Measurements from ENCODE around the gene ADARB2.

DNA sequence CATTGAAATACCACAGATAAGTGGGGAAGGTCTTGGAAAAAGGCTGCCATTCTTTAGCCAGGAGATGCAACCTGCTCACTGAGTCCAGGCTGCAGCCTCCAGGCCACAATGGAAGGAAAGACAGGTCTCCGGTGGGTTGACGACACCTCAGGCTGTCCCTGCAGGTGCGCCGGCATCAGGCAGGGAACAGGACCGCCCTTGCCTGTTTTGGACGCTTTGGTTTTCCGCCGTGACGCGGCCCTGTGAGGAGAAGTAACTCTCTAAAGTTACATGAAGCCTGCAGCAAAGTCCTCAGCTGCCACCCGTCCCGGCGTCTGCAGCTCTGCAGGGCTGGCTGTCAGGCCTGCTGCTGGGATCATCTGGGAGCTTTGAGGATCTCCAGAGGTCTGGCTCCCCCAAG lies 534.1 kb downstream of the ADARB2 start:
- no peak for TF ChIP-seq EZH2 (IDR thresholded peaks at IDR 0.05; ENCODE audit: insufficient read depth, poor library complexity, severe bottlenecking)
- no peak for TF ChIP-seq EZH2phosphoT487 (IDR thresholded peaks at IDR 0.05; ENCODE audit: insufficient read depth, low read depth)
